ENCODE data around the gene PPL.

Gene PPL

DNA sequence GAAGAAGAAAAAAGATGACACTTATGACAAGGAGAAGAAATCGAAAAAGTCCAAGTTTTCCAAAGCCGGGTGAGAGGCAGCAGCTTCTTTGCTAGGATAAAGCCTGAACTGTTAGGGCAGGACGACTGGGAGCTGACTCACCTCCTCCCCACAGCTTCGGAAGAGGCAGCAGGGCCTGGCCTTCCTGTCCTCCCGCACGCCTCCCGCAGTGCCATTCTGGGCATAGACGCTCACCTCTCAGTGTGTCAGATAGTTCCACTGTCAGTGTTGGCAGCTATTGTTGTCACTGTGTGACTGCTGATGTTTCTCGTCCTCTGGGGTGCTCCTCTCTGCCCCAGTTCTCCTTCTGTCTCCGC lies 77.1 kb downstream of the PPL start:
- no peak for DNase-seq

DNA sequence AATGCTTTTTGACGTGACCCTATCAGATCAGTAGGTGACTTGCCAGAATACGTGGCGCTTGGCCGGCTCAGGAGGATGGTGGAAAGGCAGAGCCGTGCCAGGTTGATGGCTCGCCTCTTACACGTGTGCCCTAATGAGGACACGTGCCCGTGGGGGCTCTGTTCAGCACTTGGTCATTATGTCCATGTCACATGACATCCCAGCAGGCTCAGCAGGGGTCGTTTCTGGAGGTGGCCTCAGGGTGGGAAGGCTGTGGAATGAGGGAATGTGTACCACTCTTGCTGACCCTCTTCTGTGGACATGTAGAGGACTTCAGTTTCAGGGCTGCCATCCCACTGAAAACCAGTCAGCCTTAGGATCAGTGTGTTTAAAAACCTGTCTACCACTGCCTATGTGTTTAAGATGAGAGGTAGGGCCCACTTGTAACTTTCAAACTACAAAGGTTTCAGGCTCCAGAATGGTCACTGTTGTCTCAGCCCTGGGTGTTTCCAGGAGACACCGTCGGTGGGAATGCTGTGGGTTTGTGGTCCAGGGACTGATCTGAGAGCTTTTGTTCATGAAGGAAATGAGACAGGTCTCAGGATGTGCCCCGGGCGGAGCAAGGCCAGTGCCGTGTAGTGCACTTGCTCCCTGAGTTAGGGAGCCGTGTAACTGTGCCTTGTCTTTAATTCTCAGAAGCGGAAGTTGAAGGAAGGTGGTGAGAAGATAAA lies 77.6 kb downstream of the PPL start:
- no peak for DNase-seq

DNA sequence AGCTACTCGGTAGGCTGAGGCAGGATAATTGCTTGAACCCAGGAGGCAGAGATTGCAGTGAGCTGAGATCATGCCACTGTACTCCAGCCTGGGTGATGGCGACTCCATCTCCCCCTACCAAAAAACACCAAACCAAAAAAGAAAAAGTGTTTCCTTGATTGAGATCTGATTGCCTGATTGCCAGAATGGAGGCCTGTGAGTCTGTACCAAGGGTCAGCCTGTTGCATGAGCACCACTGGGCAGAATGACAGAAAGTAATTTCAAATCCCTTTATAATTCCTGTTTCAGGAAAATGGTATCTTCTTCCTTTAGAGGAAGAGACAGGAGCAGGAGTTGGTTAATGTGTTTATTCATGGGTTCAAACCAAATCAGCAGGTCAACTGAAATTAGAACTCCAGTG lies 81.1 kb downstream of the PPL start:
- no peak for DNase-seq

DNA sequence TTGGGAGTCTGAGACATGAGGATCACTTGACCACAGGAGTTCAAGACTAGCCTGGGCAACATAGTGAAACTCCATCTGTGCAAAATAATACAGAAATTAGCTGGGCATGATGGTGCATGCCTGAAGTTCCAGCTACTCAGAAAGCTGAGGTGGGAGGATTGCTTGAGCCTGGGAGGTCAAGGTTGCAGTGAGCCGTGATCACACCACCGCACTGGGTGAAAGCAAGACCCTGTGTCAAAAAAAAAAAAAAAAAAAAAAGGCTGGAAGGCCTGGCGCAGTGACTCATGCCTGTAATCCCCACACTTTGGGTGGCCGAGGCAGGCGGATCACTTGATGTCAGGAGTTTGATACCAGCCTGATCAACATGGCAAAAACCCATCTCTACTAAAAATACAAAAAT lies 81.6 kb downstream of the PPL start:
- DNase-seq: no peak

DNA sequence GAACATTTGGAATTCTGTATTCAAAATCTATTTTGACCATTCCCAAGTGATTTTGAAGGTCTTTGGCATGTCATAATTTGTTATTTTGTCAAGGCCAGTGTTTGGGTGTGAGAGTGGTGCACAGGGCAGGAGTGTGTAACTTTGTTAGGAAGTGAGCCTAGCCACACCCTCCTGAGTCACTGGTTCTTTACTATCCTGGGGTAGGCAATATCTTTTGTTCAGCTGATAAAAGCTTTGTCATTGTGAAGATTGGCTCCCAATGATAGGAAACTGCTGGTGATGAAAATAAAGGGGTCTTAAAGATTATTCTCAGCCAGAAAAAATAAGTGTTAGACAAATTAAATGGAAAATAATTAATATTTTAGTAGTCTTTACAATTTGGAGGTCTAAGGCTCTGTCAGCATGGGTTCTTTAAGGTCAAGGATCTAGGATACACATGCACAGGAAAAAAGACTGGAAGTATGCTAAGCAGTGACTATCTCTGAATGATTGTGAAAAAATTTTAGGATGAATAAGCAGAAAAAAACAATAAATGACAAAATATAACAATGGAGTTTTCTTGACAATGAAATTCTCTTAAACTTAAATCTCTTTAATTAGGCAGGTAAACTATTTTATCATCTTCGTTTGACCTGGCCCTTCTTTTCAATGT lies 84.6 kb downstream of the PPL start:
- DNase-seq: no peak

DNA sequence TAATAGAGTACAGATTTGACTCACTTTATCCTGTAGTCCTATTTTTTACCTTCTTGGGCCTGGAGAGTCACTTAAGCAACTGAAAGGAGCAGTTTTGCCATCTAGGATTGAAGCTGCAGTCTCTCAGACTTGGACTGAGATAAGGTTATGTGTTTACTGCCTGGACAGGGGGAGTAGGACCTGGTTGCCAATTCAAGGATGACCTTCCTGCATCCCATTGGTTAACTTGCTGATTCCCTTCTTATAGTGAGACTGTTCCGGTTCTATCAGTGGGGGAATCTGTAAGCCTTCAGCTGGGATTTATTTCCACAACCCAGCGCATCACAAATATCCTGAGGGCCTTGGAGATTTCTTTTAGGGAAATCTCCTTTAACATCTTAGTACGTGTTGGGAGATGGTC lies 86.7 kb downstream of the PPL start:
- no peak for DNase-seq

DNA sequence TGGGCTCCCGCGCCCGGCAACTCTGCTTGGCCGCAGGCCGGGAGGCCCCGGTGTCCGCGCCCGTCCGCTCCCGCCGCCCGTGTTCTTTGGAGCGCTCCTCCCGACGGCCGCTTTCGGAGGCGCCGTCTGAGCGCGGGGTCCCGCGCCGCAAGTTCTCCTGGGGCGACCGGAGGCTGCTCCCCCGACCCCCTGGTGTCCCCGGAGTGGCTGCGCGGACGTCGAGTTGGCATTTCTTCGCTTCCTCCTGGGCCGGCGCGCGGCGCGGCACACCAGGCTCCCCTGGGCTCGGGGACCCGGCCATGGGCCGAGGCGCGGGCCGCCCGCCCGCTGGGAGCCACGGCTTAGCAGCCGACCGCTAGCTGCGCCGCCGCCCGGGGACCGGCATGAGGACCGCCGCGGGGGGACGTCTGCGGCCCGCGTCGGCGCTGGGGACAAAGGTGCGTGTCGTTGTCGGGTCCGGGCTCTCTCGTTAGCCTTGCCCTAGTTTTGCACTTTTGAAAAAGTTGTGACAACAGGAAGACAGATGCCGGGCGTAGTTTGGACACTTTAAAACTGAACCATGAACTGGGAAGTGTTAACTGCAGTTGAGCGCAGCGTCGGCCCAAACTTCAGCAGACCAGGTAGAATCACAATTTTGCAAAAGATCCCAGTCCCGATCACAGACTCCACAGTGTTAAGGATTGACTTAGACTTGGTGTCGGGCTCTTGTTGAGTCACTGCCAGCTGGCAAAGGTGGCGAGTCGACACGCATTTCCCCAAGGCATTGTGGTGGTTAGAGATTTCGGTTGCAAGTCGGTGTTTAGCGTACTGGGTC lies 89.0 kb downstream of the PPL start:
- peak; percentile 53 for DNase-seq

DNA sequence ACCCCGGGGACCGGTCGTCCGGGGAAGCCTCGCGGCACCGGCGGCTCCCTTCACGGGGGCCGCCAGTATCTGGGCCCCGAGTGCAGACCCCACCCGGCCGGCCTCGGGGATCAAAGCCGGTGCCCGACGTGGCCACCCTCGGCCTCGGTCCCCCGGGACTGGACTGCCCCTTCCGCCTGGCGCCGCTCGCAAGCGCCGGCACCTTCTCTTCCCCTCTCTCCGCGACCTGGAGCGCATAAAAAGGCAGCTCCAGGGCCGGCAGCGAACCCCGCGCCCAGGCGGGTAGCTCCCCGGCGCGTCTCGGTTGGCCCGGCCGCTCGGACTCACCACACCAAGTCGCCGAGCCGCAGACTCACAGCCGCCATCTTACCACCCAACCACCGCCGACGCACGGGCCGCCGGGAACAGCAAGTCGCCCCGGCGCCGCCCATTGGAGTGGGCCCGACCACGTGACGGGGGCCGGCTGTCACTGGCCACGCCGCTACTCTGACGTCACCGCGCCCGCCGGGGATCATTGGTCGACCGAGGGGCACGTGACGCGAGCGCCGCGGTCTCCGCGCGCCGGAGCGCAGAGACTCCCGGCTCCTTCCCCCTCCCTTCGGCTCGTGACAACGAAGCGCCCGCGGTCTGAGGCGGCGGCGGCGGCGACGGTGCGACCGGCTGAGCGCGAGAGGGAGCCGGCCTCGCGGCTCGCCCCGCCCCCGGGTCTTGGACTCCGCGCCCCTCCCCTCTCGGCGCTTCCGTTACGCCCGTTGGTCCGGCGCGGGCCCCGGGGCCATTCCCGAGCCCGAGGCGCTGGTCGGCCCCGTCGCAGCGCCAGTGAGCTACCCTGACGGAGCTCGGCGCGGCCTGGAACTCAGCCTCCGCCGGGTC lies 89.8 kb downstream of the PPL start, which contains the start of the genes GLYR1 and UBN1:
GLYR1 (minus strand) TSS at position 388 of the 873 bp plus-strand sequence; CDS start at position 365, 23 bp downstream.
UBN1 (plus strand) TSS at position 581 of the 873 bp plus-strand sequence. CDS start 5,437 bp downstream, outside the sequence.
- peak; percentile 100 for DNase-seq

DNA sequence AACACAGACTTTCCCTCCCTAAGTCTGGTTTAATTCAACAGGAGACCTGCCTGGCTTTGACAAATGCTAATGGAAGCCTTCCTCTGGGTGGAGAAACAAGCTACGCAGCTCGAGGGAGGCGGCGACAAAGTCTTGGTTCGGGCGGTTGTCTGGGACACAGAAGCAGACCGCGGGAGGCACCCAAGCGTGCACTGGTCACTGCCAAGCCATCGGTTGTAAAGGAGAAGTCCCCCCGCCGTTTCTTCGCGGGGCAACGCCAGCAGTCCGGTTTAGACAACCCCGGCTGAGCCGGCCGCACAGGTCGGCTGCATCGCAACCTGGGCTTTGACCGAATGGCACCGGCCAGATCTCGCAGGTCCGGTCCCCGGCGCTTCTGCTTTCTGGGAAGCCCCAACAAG lies 90.4 kb downstream of the PPL start:
- DNase-seq: peak; percentile 40

DNA sequence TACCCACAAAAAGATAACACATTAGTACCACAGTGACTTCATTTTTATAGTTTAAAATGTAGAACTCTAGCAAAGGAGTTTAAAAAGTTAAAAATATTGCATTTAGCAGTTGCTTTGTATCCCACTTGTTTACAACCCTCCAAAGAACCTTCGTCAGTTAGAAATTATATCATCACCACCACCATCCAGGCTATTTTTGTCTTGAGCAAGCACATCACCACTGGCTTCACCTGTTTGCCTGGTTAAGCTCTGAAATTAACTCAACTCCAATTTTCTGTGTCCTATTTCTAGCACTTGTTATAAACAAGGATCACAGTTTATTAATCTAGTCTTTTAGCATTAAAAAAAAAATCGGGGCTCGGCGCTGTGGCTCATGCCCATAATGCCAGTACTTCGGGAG lies 96.0 kb downstream of the PPL start:
- no peak for DNase-seq

DNA sequence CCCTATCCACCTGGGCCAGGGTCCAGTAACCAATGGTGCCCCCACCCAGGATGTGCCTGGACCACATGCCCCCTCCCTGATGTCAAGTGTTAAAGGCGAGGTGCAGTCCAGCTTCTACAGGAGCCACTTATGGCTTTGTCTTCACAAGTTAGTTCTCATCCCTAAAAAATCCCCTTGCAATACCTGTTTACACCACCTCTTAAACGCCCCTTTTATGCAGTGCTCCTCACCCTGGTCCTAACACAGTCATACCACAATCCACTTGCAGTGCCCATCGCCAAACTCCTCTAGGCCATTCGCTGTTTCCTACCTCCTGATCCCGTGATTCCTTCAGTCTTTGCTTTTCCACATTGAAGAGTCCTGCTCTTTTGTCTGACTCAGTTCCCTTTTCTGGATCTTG lies 97.0 kb downstream of the PPL start:
- no peak for DNase-seq

DNA sequence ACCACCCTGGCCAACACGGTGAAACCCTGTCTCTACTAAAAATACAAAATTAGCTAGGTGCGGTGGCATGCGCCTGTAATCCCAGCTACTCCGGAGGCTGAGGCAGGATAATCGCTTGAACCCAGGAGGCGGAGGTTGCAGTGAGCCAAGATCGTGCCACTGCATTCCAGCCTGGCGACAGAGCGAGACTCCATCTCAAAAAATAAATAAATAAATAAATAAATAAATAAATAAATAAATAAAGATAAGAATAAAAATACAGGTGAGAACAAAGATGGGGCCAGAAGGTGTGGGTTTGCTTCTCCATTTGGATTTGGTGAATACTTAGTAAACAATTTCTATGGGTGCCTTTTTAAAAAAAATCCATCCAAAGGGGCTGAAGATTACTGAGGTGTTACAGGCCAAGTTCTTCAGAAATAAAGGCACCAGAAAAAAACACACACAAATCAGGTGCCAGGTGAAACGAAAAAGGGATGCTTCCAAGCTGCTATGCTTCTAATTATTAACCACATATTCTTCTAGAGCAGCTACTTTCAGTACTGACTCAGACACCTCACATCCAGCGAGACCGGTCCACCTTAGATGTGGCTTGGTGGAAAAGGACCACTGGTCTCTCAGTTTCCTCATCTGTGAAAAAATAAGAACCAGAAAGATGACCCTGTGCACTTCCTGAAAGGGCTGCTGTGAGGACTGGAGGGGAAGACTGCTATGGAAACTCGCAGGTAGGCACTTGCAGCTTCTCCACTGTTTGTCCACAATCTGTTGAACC lies 99.0 kb downstream of the PPL start:
- no peak for DNase-seq

DNA sequence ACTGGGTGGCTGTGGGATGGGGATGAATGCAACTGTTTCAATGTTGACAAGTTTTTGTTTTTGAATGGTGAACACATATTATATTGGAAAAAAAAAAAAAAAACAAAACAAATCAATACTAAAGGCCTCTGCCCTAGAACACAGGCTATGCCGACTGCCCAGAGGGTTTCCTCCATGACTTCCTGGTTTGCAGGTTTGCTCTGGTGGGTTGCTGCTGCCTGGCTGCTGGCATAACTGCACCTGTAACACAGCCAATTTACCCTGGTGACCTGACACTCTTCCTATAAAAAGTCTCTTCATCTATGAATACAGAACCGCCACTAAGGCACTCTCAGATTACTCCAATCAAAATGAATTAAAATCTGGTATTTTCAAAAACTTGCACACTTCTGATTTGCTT lies 100.2 kb downstream of the PPL start:
- no peak for DNase-seq

DNA sequence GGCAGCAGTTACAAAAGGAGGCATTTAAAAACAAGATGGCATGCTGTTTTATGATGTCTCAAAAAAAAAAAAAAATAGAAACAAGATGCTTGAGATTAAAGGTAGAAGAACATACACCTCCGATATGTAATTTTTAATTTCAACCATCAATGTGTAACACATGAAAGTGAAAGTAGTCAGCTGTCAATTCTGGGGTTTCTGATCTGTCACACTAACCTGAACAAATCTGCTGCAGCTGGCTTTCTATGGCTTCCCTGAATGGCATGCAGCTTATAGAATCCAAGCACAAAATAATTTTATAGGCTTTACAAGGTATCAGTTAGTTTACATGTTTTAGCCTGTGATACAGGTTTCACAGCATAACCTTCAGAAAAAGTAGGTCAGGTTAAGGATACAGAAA lies 103.4 kb downstream of the PPL start:
- peak; percentile 10 for DNase-seq

DNA sequence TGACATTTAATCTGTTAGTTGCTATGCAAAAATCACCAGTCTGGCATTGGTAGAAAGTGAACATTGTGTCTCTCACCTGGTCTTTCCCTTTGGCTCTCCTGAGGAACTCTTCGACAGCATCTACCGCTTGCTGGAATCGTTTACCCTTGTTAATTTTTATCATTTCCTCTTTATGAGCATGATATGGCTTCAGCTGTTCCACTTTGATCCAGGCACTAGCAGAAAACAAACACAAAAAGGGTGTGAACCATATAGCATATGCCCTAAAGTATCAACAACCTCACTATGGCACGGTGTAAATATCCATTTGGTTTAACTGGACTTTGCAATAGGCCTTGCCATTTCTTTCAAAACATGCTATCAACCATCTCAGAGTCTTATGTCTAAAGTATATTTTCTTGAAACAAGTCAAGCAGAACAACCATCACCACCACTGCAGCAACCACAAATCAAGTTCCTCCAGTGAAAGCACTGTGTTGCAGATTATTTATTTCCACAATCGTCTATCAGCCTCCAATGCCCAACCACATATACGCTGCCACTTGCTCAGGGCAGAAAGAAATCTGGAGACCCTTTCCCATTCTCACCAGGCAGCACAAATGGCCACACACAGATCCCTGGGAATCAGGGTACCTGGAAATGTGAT lies 104.1 kb downstream of the PPL start:
- DNase-seq: no peak

Measured in activated CD4-positive, alpha-beta T cell treated with anti-CD3 and anti-CD28 coated beads, Interleukin-2, Interleukin-6, amounts not matched to agents 100 ng/mL and 50 ng/mL, durations not matched to agents 16 hours and 8 hours (primary cell).